ENCODE measurements around the gene RTL10.

DNA sequence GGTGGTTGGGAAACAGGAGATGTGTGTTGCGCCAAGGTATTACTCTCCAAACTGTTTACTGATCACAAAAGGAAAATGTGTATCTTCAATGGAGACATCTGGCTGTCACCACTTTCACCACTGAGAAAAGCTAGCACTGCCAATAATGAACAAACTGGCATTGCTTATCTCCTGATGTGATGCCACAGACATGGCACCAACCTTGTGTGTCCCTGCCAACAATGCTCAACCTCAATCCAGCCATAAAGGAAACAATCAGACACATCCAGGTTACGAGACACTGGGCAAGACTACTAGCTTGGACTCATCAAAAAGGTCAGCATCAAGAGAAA is 28.1 kb downstream of the RTL10 start:
- TF ChIP-seq, protein P1, sequence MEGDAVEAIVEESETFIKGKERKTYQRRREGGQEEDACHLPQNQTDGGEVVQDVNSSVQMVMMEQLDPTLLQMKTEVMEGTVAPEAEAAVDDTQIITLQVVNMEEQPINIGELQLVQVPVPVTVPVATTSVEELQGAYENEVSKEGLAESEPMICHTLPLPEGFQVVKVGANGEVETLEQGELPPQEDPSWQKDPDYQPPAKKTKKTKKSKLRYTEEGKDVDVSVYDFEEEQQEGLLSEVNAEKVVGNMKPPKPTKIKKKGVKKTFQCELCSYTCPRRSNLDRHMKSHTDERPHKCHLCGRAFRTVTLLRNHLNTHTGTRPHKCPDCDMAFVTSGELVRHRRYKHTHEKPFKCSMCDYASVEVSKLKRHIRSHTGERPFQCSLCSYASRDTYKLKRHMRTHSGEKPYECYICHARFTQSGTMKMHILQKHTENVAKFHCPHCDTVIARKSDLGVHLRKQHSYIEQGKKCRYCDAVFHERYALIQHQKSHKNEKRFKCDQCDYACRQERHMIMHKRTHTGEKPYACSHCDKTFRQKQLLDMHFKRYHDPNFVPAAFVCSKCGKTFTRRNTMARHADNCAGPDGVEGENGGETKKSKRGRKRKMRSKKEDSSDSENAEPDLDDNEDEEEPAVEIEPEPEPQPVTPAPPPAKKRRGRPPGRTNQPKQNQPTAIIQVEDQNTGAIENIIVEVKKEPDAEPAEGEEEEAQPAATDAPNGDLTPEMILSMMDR (conservative IDR thresholded peaks at IDR 0.05), result no peak
- TF ChIP-seq ZFX (IDR thresholded peaks at IDR 0.05), result no peak
